HepG2 (cell line): ENCODE results near the gene GNAS-AS1.

ENCODE experiments used
- KAT2B ChIP-seq: fragments of 150-350 bp; IDR thresholded peaks from 2 replicates; pipeline ENCODE4 v1.6.1; 2014; ENCODE audit warnings: low read depth, low read length, borderline replicate concordance
- MEIS1 ChIP-seq: sonication (generic); formaldehyde crosslinking; IDR thresholded peaks from 2 replicates; pipeline ENCODE4 v1.9.0; 2021; ENCODE audit warnings: mild to moderate bottlenecking, missing genetic modification reagents, moderate library complexity, borderline replicate concordance
- MXI1 ChIP-seq: IDR thresholded peaks from 3 replicates; pipeline ENCODE4 v1.6.1; 2012; ENCODE audit warnings: low read depth, low read length, inconsistent platforms, borderline replicate concordance
- PCBP1 ChIP-seq: fragments of 200-400 bp; formaldehyde crosslinking; IDR thresholded peaks from 2 replicates; pipeline ENCODE4 v1.6.1; 2017; ENCODE audit warnings: mild to moderate bottlenecking, low read depth, low read length, borderline replicate concordance
- PTBP1 ChIP-seq: fragments of 200-400 bp; formaldehyde crosslinking; IDR thresholded peaks from 2 replicates; pipeline ENCODE4 v1.6.1; 2018; ENCODE audit warnings: low read length, low read depth; ENCODE audit not compliant: poor library complexity, severe bottlenecking
- ZNF550 ChIP-seq: sonication (generic); formaldehyde crosslinking; IDR thresholded peaks from 2 replicates; pipeline ENCODE4 v1.4.0; 2020; ENCODE audit warnings: mild to moderate bottlenecking, missing genetic modification reagents, borderline replicate concordance
- ZNF766 ChIP-seq: sonication (generic); formaldehyde crosslinking; IDR thresholded peaks from 2 replicates; pipeline ENCODE4 v1.5.0; 2020; ENCODE audit warnings: missing genetic modification reagents, borderline replicate concordance

DNA sequence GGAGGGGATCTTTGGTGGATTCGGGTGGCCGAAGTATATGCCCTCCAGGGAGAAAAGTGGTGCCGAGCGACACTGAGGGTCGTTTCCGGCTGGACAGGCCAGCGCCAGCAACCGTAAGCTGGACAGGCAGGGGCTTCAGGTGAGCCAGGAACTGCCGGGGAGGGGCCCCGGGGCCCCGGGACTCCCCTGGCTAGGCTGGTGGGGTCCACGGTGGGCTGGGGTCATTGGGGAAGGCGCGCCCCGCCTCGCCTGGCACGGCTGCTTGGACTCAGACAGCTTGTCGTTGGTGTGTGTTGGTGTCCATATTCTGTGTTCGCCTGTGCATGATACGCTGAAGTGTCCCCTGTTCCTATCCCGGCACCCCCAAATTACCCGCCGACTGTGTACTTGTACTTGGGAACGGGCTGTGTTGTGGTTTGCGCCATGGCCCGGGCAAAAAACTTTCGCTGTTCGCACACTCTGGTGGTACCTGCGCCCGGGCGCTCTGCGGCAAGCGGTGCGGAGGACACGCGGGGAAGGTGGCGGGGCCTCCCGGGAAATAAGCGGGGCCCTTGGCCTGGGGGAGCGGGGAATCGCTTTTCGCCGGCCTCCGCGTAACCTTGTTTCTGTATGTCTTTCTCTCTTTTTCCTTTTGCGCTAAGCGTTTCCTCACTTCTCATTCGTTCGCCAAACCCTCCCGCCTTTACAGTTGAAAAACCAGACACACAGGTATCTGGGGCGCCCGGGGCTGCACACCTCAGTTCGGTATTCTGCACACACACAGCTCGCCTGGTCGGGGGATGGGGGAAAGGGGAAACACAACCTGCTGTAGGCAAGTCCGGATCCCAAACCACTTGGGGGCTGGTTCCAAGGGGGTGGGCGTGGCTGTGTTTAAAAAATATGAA lies 5.0 kb upstream of the GNAS-AS1 start:
- TF ChIP-seq PCBP1 (no peak), ZNF550 (CRISPR knock-in tag) (no peak), PTBP1 (no peak), MEIS1 (no peak), ZNF766 (CRISPR knock-in tag) (no peak), MXI1 (no peak), KAT2B (no peak)
